GM18526 (cell line): ENCODE results near the gene FLT3.

Source experiments
- POLR2A ChIP-seq: IDR thresholded peaks from 3 replicates; pipeline ENCODE4 v1.6.1; 2011; ENCODE audit not compliant: insufficient read length; ENCODE audit errors: extremely low read depth

FLT3 gene

GRCh38 chr13:28001049-28001448, 99.3 kb downstream of the FLT3 start:
- TF ChIP-seq POLR2A: no peak

GRCh38 chr13:28000567-28000966, 99.8 kb downstream of the FLT3 start:
- TF ChIP-seq POLR2A: no peak

- TF ChIP-seq POLR2A: no peak
Measured at GRCh38 chr13:27997904-27998522, 102.4 kb downstream of the FLT3 start.

GRCh38 chr13:27991881-27992280, 108.5 kb downstream of the FLT3 start:
- TF ChIP-seq POLR2A: no peak

- TF ChIP-seq POLR2A: no peak
Measured at GRCh38 chr13:27988520-27988919, 111.9 kb downstream of the FLT3 start, which contains the start of gene URAD. URAD (minus strand) TSS chr13:27988693; CDS start chr13:27988637, 56 bp downstream.

- no peak for TF ChIP-seq POLR2A
Measured at GRCh38 chr13:27985600-27985999, 114.8 kb downstream of the FLT3 start.

GRCh38 chr13:27982361-27982760, 118.0 kb downstream of the FLT3 start:
- TF ChIP-seq POLR2A: no peak

GRCh38 chr13:27981006-27981708, 119.2 kb downstream of the FLT3 start:
- no peak for TF ChIP-seq POLR2A

- no peak for TF ChIP-seq POLR2A
Measured at GRCh38 chr13:27980280-27980998, 119.9 kb downstream of the FLT3 start.

- TF ChIP-seq POLR2A: no peak
Measured at GRCh38 chr13:27979765-27980279, 120.6 kb downstream of the FLT3 start.

- no peak for TF ChIP-seq POLR2A
Measured at GRCh38 chr13:27979001-27979643, 121.3 kb downstream of the FLT3 start.

GRCh38 chr13:27978301-27978968, 121.9 kb downstream of the FLT3 start:
- no peak for TF ChIP-seq POLR2A

- TF ChIP-seq POLR2A: no peak
Measured at GRCh38 chr13:27977476-27978300, 122.7 kb downstream of the FLT3 start.

- no peak for TF ChIP-seq POLR2A
Measured at GRCh38 chr13:27976362-27977091, 123.8 kb downstream of the FLT3 start.
